Measurements from ENCODE around the gene PRR20G. TPM values are rescaled to one million over a fixed set of nuclear protein-coding genes. Genes with fewer than 3 reads are reported as not detected.
A peak's percentile ranks its signal among the peaks of the same experiment; 100 is the strongest.
"Not testable (repeated sequence)": the region's sequence is repeated elsewhere in the genome, so short reads cannot be mapped to it uniquely, and the experiment has no call there.

The PRR20G gene
- total and polyA plus RNA-seq, 4 donors, result not detected

- intact Hi-C loops (cut with DNase I), result no loop called here
- no peak for DNase-seq
- no peaks in the 10 kb centered on the region for H3K36me3 ChIP-seq (ENCODE audit: control insufficient read depth in 1 of 2, insufficient read depth in 2 of 2, low read length in 1 of 2)
- H3K9me3 ChIP-seq (ENCODE audit: control insufficient read depth, low read length), result no peaks in the 10 kb centered on the region
- no peak overlapping the region for H3K4me3 ChIP-seq (ENCODE audit: low read length in 2 of 2)
- H3K27me3 ChIP-seq (ENCODE audit: control insufficient read depth in 1 of 2, insufficient read depth in 2 of 2, low read length in 1 of 2), result no peaks in the 10 kb centered on the region
- ATAC-seq (ENCODE audit: low FRiP score), result no peak
- WGBS, 2 donors, result 76 to 81% methylated on average over 18 of the region's 18 CpGs
- H3K4me1 ChIP-seq (ENCODE audit: control insufficient read depth in 1 of 2, insufficient read depth in 2 of 2, low read length in 2 of 2), result no peaks in the 10 kb centered on the region
- no peak overlapping the region for H3K27ac ChIP-seq (ENCODE audit: low read depth in 1 of 2, low read length in 2 of 2)
Observed at GRCh38 chr3:127306361-127307111, 18.7 kb upstream of the PRR20G start.

DNA sequence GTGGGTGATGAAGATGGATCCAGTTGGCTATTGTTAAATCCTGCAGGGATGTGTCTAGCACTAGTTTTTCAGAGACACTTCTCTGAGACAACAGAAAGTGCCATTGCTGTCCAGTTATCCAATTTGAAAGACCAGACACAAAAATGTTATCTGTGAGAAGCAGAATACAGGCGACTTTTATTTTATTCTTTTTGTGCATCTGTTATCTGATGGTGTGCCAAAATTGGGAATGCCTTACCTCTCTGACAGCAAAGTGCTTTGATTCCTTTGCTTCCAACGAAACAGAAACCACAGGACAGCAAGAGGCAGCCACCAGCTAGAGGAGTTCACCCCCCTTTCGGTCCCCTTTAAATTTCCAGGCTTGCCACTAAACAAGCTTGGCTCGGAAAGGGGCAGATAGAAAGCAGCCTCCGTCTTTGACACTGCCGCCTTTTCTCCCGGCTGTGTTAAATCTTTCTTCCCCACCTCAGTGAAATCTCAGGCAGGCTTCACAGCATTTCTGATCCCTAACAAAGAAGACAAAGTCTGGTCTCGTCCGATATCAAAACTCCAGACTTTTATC lies 17.7 kb upstream of the PRR20G start:
- no peak for DNase-seq
- Histone ChIP-seq H3K9me3 (ENCODE audit: control insufficient read depth, low read length) (no peaks in the 10 kb centered on the region), H3K27ac (ENCODE audit: low read depth in 1 of 2, low read length in 2 of 2) (no peak overlapping the region), H3K27me3 (ENCODE audit: control insufficient read depth in 1 of 2, insufficient read depth in 2 of 2, low read length in 1 of 2) (no peaks in the 10 kb centered on the region), H3K4me3 (ENCODE audit: low read length in 2 of 2) (no peak overlapping the region), H3K4me1 (ENCODE audit: control insufficient read depth in 1 of 2, insufficient read depth in 2 of 2, low read length in 2 of 2) (no peaks in the 10 kb centered on the region), H3K36me3 (ENCODE audit: control insufficient read depth in 1 of 2, insufficient read depth in 2 of 2, low read length in 1 of 2) (no peaks in the 10 kb centered on the region)
- intact Hi-C loops (cut with DNase I), result no loop called here
- ATAC-seq (ENCODE audit: low FRiP score), result no peak
- WGBS, 2 donors, result 51 to 53% methylated on average over 9 of the region's 9 CpGs

GRCh38 chr3:127304121-127304744 lies 16.4 kb upstream of the PRR20G start:
- DNase-seq (no peak), ATAC-seq (ENCODE audit: low FRiP score) (peak; percentile 41)
- no peaks in the 10 kb centered on the region for H3K27me3 ChIP-seq (ENCODE audit: control insufficient read depth in 1 of 2, insufficient read depth in 2 of 2, low read length in 1 of 2)
- no peaks in the 10 kb centered on the region for H3K9me3 ChIP-seq (ENCODE audit: control insufficient read depth, low read length)
- intact Hi-C loops (cut with DNase I), result no loop called here
- H3K36me3 ChIP-seq (ENCODE audit: control insufficient read depth in 1 of 2, insufficient read depth in 2 of 2, low read length in 1 of 2), result no peaks in the 10 kb centered on the region
- 70 to 75% methylated on average over 25 of the region's 25 CpGs for WGBS, 2 donors
- no peak overlapping the region for H3K4me3 ChIP-seq (ENCODE audit: low read length in 2 of 2)
- H3K4me1 ChIP-seq (ENCODE audit: control insufficient read depth in 1 of 2, insufficient read depth in 2 of 2, low read length in 2 of 2), result no peaks in the 10 kb centered on the region
- no peak overlapping the region for H3K27ac ChIP-seq (ENCODE audit: low read depth in 1 of 2, low read length in 2 of 2)

- intact Hi-C loops (cut with DNase I), result no loop called here
Observed at GRCh38 chr3:127299276-127299675, 11.4 kb upstream of the PRR20G start.

GRCh38 chr3:127296959-127297358 lies 9.1 kb upstream of the PRR20G start:
- ATAC-seq (ENCODE audit: low FRiP score), result no peak
- no peaks in the 10 kb centered on the region for H3K4me1 ChIP-seq (ENCODE audit: control insufficient read depth in 1 of 2, insufficient read depth in 2 of 2, low read length in 2 of 2)
- peaks cover 2% of the 10 kb centered on the region for H3K9me3 ChIP-seq (ENCODE audit: control insufficient read depth, low read length)
- H3K36me3 ChIP-seq (ENCODE audit: control insufficient read depth in 1 of 2, insufficient read depth in 2 of 2, low read length in 1 of 2), result no peaks in the 10 kb centered on the region
- intact Hi-C loops (cut with DNase I), result no loop called here
- no peak for DNase-seq
- no peak overlapping the region for H3K4me3 ChIP-seq (ENCODE audit: low read length in 2 of 2)
- 69 to 73% methylated on average over 5 of the region's 5 CpGs for WGBS, 2 donors
- no peak overlapping the region for H3K27ac ChIP-seq (ENCODE audit: low read depth in 1 of 2, low read length in 2 of 2)
- no peaks in the 10 kb centered on the region for H3K27me3 ChIP-seq (ENCODE audit: control insufficient read depth in 1 of 2, insufficient read depth in 2 of 2, low read length in 1 of 2)

More at GRCh38 chr3:127299276-127299675, 11.4 kb upstream of the PRR20G start:
- WGBS, 2 donors, result 88 to 89% methylated on average over 6 of the region's 6 CpGs
- H3K36me3 ChIP-seq (ENCODE audit: control insufficient read depth in 1 of 2, insufficient read depth in 2 of 2, low read length in 1 of 2), result no peaks in the 10 kb centered on the region
- no peak overlapping the region for H3K27ac ChIP-seq (ENCODE audit: low read depth in 1 of 2, low read length in 2 of 2)
- ATAC-seq (ENCODE audit: low FRiP score) (no peak), DNase-seq (peak in 1 of 2 donors; percentile 73)
- no peak overlapping the region for H3K4me3 ChIP-seq (ENCODE audit: low read length in 2 of 2)
- no peaks in the 10 kb centered on the region for H3K9me3 ChIP-seq (ENCODE audit: control insufficient read depth, low read length)
- H3K27me3 ChIP-seq (ENCODE audit: control insufficient read depth in 1 of 2, insufficient read depth in 2 of 2, low read length in 1 of 2), result no peaks in the 10 kb centered on the region
- H3K4me1 ChIP-seq (ENCODE audit: control insufficient read depth in 1 of 2, insufficient read depth in 2 of 2, low read length in 2 of 2), result no peaks in the 10 kb centered on the region

GRCh38 chr3:127296166-127296565 lies 8.3 kb upstream of the PRR20G start:
- WGBS, 2 donors, result 64 to 70% methylated on average over 3 of the region's 3 CpGs

DNA sequence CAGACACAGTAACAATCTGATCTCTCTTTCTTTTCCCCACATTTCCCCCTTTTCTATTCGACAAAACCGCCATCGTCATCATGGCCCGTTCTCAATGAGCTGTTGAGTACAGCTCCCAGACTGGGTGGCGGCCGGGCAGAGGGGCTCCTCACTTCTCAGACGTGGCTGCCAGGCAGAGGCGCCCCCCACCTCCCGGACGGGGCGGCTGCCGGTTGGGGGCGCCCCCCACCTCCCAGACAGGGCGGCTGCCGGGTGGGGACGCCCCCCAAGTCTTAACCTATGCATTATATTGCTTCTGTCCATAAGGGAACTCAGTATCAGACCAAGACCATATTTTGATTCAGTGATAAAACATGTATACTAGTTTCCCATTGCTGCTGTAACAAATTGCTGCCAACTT lies 5.8 kb upstream of the PRR20G start:
- H3K27me3 ChIP-seq (ENCODE audit: control insufficient read depth in 1 of 2, insufficient read depth in 2 of 2, low read length in 1 of 2); H3K4me1 ChIP-seq (ENCODE audit: control insufficient read depth in 1 of 2, insufficient read depth in 2 of 2, low read length in 2 of 2); H3K27ac ChIP-seq (ENCODE audit: low read depth in 1 of 2, low read length in 2 of 2); H3K36me3 ChIP-seq (ENCODE audit: control insufficient read depth in 1 of 2, insufficient read depth in 2 of 2, low read length in 1 of 2); H3K9me3 ChIP-seq (ENCODE audit: control insufficient read depth, low read length); ATAC-seq (ENCODE audit: low FRiP score); intact Hi-C loops (cut with DNase I); DNase-seq; H3K4me3 ChIP-seq (ENCODE audit: low read length in 2 of 2): not testable (repeated sequence)
- WGBS, 2 donors, result 82 to 83% methylated on average over 16 of the region's 16 CpGs

More at GRCh38 chr3:127296166-127296565, 8.3 kb upstream of the PRR20G start:
- Histone ChIP-seq H3K4me1 (ENCODE audit: control insufficient read depth in 1 of 2, insufficient read depth in 2 of 2, low read length in 2 of 2) (no peaks in the 10 kb centered on the region), H3K27ac (ENCODE audit: low read depth in 1 of 2, low read length in 2 of 2) (no peak overlapping the region), H3K9me3 (ENCODE audit: control insufficient read depth, low read length) (peaks cover 2% of the 10 kb centered on the region), H3K27me3 (ENCODE audit: control insufficient read depth in 1 of 2, insufficient read depth in 2 of 2, low read length in 1 of 2) (no peaks in the 10 kb centered on the region), H3K36me3 (ENCODE audit: control insufficient read depth in 1 of 2, insufficient read depth in 2 of 2, low read length in 1 of 2) (no peaks in the 10 kb centered on the region), H3K4me3 (ENCODE audit: low read length in 2 of 2) (no peak overlapping the region)
- intact Hi-C loops (cut with DNase I), result no loop called here
- no peak for ATAC-seq (ENCODE audit: low FRiP score)
- DNase-seq, result no peak

GRCh38 chr3:127291611-127292010 lies 3.8 kb upstream of the PRR20G start:
- Histone ChIP-seq H3K4me3 (ENCODE audit: low read length in 2 of 2) (no peak overlapping the region), H3K4me1 (ENCODE audit: control insufficient read depth in 1 of 2, insufficient read depth in 2 of 2, low read length in 2 of 2) (no peaks in the 10 kb centered on the region), H3K9me3 (ENCODE audit: control insufficient read depth, low read length) (peaks cover 3% of the 10 kb centered on the region), H3K27ac (ENCODE audit: low read depth in 1 of 2, low read length in 2 of 2) (no peak overlapping the region), H3K27me3 (ENCODE audit: control insufficient read depth in 1 of 2, insufficient read depth in 2 of 2, low read length in 1 of 2) (no peaks in the 10 kb centered on the region), H3K36me3 (ENCODE audit: control insufficient read depth in 1 of 2, insufficient read depth in 2 of 2, low read length in 1 of 2) (no peaks in the 10 kb centered on the region)
- intact Hi-C loops (cut with DNase I), result no loop called here
- DNase-seq (no peak), ATAC-seq (ENCODE audit: low FRiP score) (no peak)

DNA sequence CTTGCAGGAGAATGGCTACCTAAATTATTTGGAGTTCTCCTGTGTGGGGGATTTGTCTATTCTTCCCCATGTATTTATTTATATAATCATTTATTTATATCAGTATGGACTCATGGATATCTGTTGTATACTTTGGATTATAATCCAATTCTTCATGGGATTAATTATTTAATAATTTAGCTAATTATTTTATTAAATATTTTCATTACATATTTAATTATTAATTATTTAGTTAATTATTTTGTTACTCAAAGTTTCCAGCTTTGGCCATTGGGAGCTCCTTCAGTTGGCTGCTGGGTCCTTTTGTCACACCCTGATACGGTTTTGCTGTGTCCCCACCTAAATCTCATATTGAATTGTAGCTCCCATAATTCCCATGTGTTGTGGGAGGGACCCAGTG lies 3.3 kb upstream of the PRR20G start:
- WGBS, 2 donors, result 80% methylated on average over 1 of the region's 1 CpG
- Histone ChIP-seq H3K27ac (ENCODE audit: low read depth in 1 of 2, low read length in 2 of 2) (no peak overlapping the region), H3K4me1 (ENCODE audit: control insufficient read depth in 1 of 2, insufficient read depth in 2 of 2, low read length in 2 of 2) (no peaks in the 10 kb centered on the region), H3K36me3 (ENCODE audit: control insufficient read depth in 1 of 2, insufficient read depth in 2 of 2, low read length in 1 of 2) (no peaks in the 10 kb centered on the region), H3K4me3 (ENCODE audit: low read length in 2 of 2) (no peak overlapping the region), H3K27me3 (ENCODE audit: control insufficient read depth in 1 of 2, insufficient read depth in 2 of 2, low read length in 1 of 2) (no peaks in the 10 kb centered on the region), H3K9me3 (ENCODE audit: control insufficient read depth, low read length) (peaks cover 3% of the 10 kb centered on the region)
- intact Hi-C loops (cut with DNase I), result no loop called here
- no peak for DNase-seq
- no peak for ATAC-seq (ENCODE audit: low FRiP score)

Measured in aorta (tissue), 5 donors.